Hepatocyte (in vitro differentiated cells): ENCODE results near the gene TIGAR.

Experiments used
- CTCF ChIP-seq: fragments of 200-600 bp; sonication (generic); IDR thresholded peaks from 2 replicates; pipeline ENCODE4 v1.5.1; 2016; ENCODE audit warnings: antibody characterized with exemption, mild to moderate bottlenecking; ENCODE audit not compliant: poor library complexity
- EZH2 ChIP-seq: fragments of 200-600 bp; sonication (generic); IDR thresholded peaks from 2 replicates; pipeline ENCODE4 v1.6.1; 2016; ENCODE audit warnings: antibody characterized with exemption, mild to moderate bottlenecking, borderline replicate concordance

- no peak for TF ChIP-seq CTCF
- TF ChIP-seq EZH2: no peak
These were observed 31.7 kb upstream of the TIGAR start for GRCh38 chr12:4289231-4289878.
